Measurements from ENCODE around the gene SULF2. TPM values are rescaled to one million over a fixed set of nuclear protein-coding genes. Genes with fewer than 3 reads are reported as not detected.
A peak's percentile ranks its signal among the peaks of the same experiment; 100 is the strongest.

SULF2 gene
- total and polyA plus RNA-seq, 3 donors from 2014 or later = 61.5 to 117 (median 95.6) TPM

- TF ChIP-seq CTCF (IDR thresholded peaks at IDR 0.05) (peak; percentile 66 to 84 (median 73)), POLR2A (IDR thresholded peaks at IDR 0.05) (no peak)
- Histone ChIP-seq H3K27me3 (no peaks in the 10 kb centered on the region), H3K27ac (no peak overlapping the region), H3K4me1 (no peaks in the 10 kb centered on the region), H3K36me3 (ENCODE audit: low read depth, missing control alignments) (no peaks in the 10 kb centered on the region), H3K9me3 (no peaks in the 10 kb centered on the region), H3K4me3 (no peak overlapping the region)
- intact Hi-C loops (cut with DNase I; ENCODE audit: low total_unique reads) = no loop called here
- WGBS, 2 donors = 58 to 59% methylated on average over 8 of the region's 8 CpGs
- DNase-seq = no peak
These were observed 164.2 kb downstream of the SULF2 start for GRCh38 chr20:47620808-47621805.

- Histone ChIP-seq H3K36me3 (ENCODE audit: low read depth, missing control alignments) (no peaks in the 10 kb centered on the region), H3K4me1 (no peaks in the 10 kb centered on the region), H3K4me3 (no peak overlapping the region), H3K9me3 (no peaks in the 10 kb centered on the region), H3K27me3 (no peaks in the 10 kb centered on the region), H3K27ac (no peak overlapping the region)
- DNase-seq = no peak
- 78 to 86% methylated on average over 6 of the region's 6 CpGs for WGBS, 2 donors
- intact Hi-C loops (cut with DNase I; ENCODE audit: low total_unique reads) = no loop called here
- TF ChIP-seq POLR2A (IDR thresholded peaks at IDR 0.05) (no peak), CTCF (IDR thresholded peaks at IDR 0.05) (no peak)
These were observed 166.8 kb downstream of the SULF2 start for GRCh38 chr20:47618479-47618878.

- intact Hi-C loops (cut with DNase I; ENCODE audit: low total_unique reads) = no loop called here
- H3K27ac ChIP-seq = no peak overlapping the region
- no peak overlapping the region for H3K4me3 ChIP-seq
- 96 to 100% methylated on average over 2 of the region's 2 CpGs for WGBS, 2 donors
- DNase-seq = no peak
- no peaks in the 10 kb centered on the region for H3K4me1 ChIP-seq
- H3K36me3 ChIP-seq (ENCODE audit: low read depth, missing control alignments) = no peaks in the 10 kb centered on the region
- no peaks in the 10 kb centered on the region for H3K27me3 ChIP-seq
- no peak for TF ChIP-seq POLR2A (IDR thresholded peaks at IDR 0.05)
- TF ChIP-seq CTCF (IDR thresholded peaks at IDR 0.05) = no peak
- no peaks in the 10 kb centered on the region for H3K9me3 ChIP-seq
These were observed 170.5 kb downstream of the SULF2 start for GRCh38 chr20:47614703-47615309.

GRCh38 chr20:47612670-47613069, 172.6 kb downstream of the SULF2 start:
- no peaks in the 10 kb centered on the region for H3K36me3 ChIP-seq (ENCODE audit: low read depth, missing control alignments)
- intact Hi-C loops (cut with DNase I; ENCODE audit: low total_unique reads) = no loop called here
- WGBS, 2 donors = 78 to 90% methylated on average over 2 of the region's 2 CpGs
- no peaks in the 10 kb centered on the region for H3K9me3 ChIP-seq
- no peak overlapping the region for H3K27ac ChIP-seq
- no peaks in the 10 kb centered on the region for H3K27me3 ChIP-seq
- no peaks in the 10 kb centered on the region for H3K4me1 ChIP-seq
- no peak overlapping the region for H3K4me3 ChIP-seq
- no peak for DNase-seq
- TF ChIP-seq CTCF (IDR thresholded peaks at IDR 0.05) (no peak), POLR2A (IDR thresholded peaks at IDR 0.05) (no peak)

All from testis (tissue), 3 donors.